Right lobe of liver (tissue), 6 donors: Measurements from ENCODE around the gene CDC42BPA. TPM values are rescaled to one million over a fixed set of nuclear protein-coding genes. Genes with fewer than 3 reads are reported as not detected.

Source experiments
- ATAC-seq, 4 donors: fragments of 200-7000 bp; cut with Tn5 transposase; one replicate each; pipeline ENCODE4 v1.9.1; 2020; ENCODE audit warnings: mild to moderate bottlenecking in 4 of 4, moderate library complexity in 4 of 4
- DNase-seq, 3 donors: peaks; one replicate each; pipeline ENCODE4 v3.0.0-alpha.2; 2020
- H3K27ac ChIP-seq, 3 donors: fragments of 200-600 bp; one replicate each; pipeline ENCODE4 v1.8.0; 2022
- H3K27me3 ChIP-seq, 2 donors: fragments of 200-600 bp; one replicate each; pipeline ENCODE4 v1.8.0; 2022
- H3K36me3 ChIP-seq, 4 donors: fragments of 200-600 bp; sonication (generic) in 1 of 4; one replicate each; pipeline versions ENCODE4 v1.5.1 to v1.8.0; 2017 to 2022; ENCODE audit warnings: control low read depth in 1 of 4
- H3K4me1 ChIP-seq, 4 donors: fragments of 200-600 bp; sonication (generic) in 1 of 4; one replicate each; pipeline versions ENCODE4 v1.5.1 to v1.8.0; 2017 to 2022; ENCODE audit warnings: control low read depth in 1 of 4
- H3K4me3 ChIP-seq, 3 donors: fragments of 200-600 bp; one replicate each; pipeline ENCODE4 v1.8.0; 2022
- H3K9me3 ChIP-seq, 4 donors: fragments of 200-600 bp; sonication (generic) in 1 of 4; one replicate each; pipeline versions ENCODE4 v1.5.1 to v1.8.0; 2017 to 2022; ENCODE audit warnings: control low read depth in 1 of 4
- CTCF ChIP-seq, 4 donors: fragments of 200-600 bp in 3 of 4; fragments of 450-650 bp in 1 of 4; IDR thresholded peaks; one replicate each; pipeline versions ENCODE4 v1.5.1 to v1.8.0; 2016 to 2022; ENCODE audit warnings: antibody characterized with exemption in 4 of 4, mild to moderate bottlenecking in 2 of 4
- POLR2A ChIP-seq: fragments of 450-650 bp; IDR thresholded peaks from one replicate; pipeline ENCODE4 v1.6.1; 2017; ENCODE audit warnings: antibody characterized with exemption, mild to moderate bottlenecking
- WGBS: methylation state at CpG from one replicate; pipeline ENCODE4 v1.1.6; 2018; ENCODE audit warnings: low coverage, low lambda C conversion rate; ENCODE audit not compliant: insufficient coverage; ENCODE audit errors: missing lambda C conversion rate; 5-methylcytosine and 5-hydroxymethylcytosine counted together
- intact Hi-C, 2 donors: fragments of 100-400 bp; cut with DNase I; formaldehyde crosslinking; loops; one replicate each; pipeline versions ENCODE4 v1.11.2 to v1.14.1; 2022
- total RNA-seq, 6 experiments: library from RNA; depleted of rRNA in 2 of 6; stranded (reverse); fragments of >200 nt in 2 of 6; fragmentation: NEBNext Ultra II Directional in 3 of 6; extraction: Animal tissue kit (Norgen Biotek cat#: 25700) in 3 of 6; gene quantifications; one replicate each; pipeline versions ENCODE4 v1.1.0 to v1.2.4, GENCODE V29; 2016 to 2023
- donor health status: DM: no; HTN: yes; CAD: no.
- donor health status: DM: no; HTN: no; CAD: no.
- donor health status: DM: no; HTN: no; CAD: no.
- donor health status: DM: no; HTN: yes; CAD: no.
- donor health status: DM: no; HTN: yes; CAD: no.

Gene CDC42BPA
- total RNA-seq, 6 experiments from 2014 or later, result 11.4 to 35.0 (median 22.2) TPM

GRCh38 chr1:227317011-227317451 lies 1.3 kb downstream of the CDC42BPA start:
- ATAC-seq (peak in 1 of 4 donors; percentile 10), DNase-seq (no peak)
- intact Hi-C loops, result loop anchor here in 1 of 2 donors (10.0 kb wide), 1 partner anchor 72 kb away; no protein-coding TSS in a partner anchor

GRCh38 chr1:227316456-227316855 lies 1.8 kb downstream of the CDC42BPA start:
- H3K27ac ChIP-seq, result peak overlapping the region; percentile 90 to 91 (median 91)
- no peak for DNase-seq
- H3K9me3 ChIP-seq, result no peaks in the 10 kb centered on the region
- TF ChIP-seq CTCF (IDR thresholded peaks at IDR 0.05), result no peak
- no peak for TF ChIP-seq POLR2A
- no peaks in the 10 kb centered on the region for H3K36me3 ChIP-seq
- ATAC-seq, result no peak
- no peaks in the 10 kb centered on the region for H3K27me3 ChIP-seq
- intact Hi-C loops, result loop anchor here in 1 of 2 donors (10.0 kb wide), 1 partner anchor 72 kb away; no protein-coding TSS in a partner anchor
- peaks cover 0 to 16% (median 3%) of the 10 kb centered on the region in 4 donors for H3K4me1 ChIP-seq
- H3K4me3 ChIP-seq, result peak overlapping the region; percentile 68 to 78 (median 69)

More at GRCh38 chr1:227317011-227317451, 1.3 kb downstream of the CDC42BPA start:
- no peaks in the 10 kb centered on the region for H3K27me3 ChIP-seq
- peaks cover 0 to 17% (median 3%) of the 10 kb centered on the region in 4 donors for H3K4me1 ChIP-seq
- no peaks in the 10 kb centered on the region for H3K36me3 ChIP-seq
- WGBS, result 7% methylated on average over 6 of the region's 6 CpGs
- H3K27ac ChIP-seq, result peak overlapping the region; percentile 90 to 91 (median 91)
- TF ChIP-seq CTCF (IDR thresholded peaks at IDR 0.05) (no peak), POLR2A (no peak)
- no peaks in the 10 kb centered on the region for H3K9me3 ChIP-seq
- H3K4me3 ChIP-seq, result peak overlapping the region; percentile 68 to 78 (median 69)

- Histone ChIP-seq H3K27me3 (no peaks in the 10 kb centered on the region), H3K27ac (peak overlapping the region in 2 of 3 donors; percentile 91), H3K4me3 (peak overlapping the region; percentile 68 to 78 (median 69)), H3K9me3 (no peaks in the 10 kb centered on the region), H3K36me3 (no peaks in the 10 kb centered on the region), H3K4me1 (peaks cover 0 to 10% (median 3%) of the 10 kb centered on the region in 4 donors)
- no peak for TF ChIP-seq CTCF (IDR thresholded peaks at IDR 0.05)
- peak; percentile 51 for TF ChIP-seq POLR2A
- WGBS, result 5% methylated on average over 7 of the region's 7 CpGs
- intact Hi-C loops, result loop anchor here in 1 of 2 donors (10.0 kb wide), 1 partner anchor 71 kb away; no protein-coding TSS in a partner anchor
- ATAC-seq, result peak; percentile 63 to 78 (median 68)
- peak in 2 of 3 donors; percentile 29 to 83 for DNase-seq
Measured at GRCh38 chr1:227315629-227316346, 2.5 kb downstream of the CDC42BPA start.

GRCh38 chr1:227314014-227314848 lies 4.1 kb downstream of the CDC42BPA start:
- 44% methylated on average over 6 of the region's 6 CpGs for WGBS
- DNase-seq (no peak), ATAC-seq (no peak)
- intact Hi-C loops, result loop anchor here in 1 of 2 donors (10.0 kb wide), 1 partner anchor 69 kb away; no protein-coding TSS in a partner anchor
- Histone ChIP-seq H3K9me3 (no peaks in the 10 kb centered on the region), H3K36me3 (no peaks in the 10 kb centered on the region), H3K4me1 (peaks cover 0 to 8% (median 2%) of the 10 kb centered on the region in 4 donors), H3K4me3 (no peak overlapping the region), H3K27me3 (no peaks in the 10 kb centered on the region), H3K27ac (no peak overlapping the region)
- TF ChIP-seq POLR2A (no peak), CTCF (IDR thresholded peaks at IDR 0.05) (no peak)
